GM18868 (cell line): ENCODE results near the gene OR10C1.

ENCODE experiments used
- ATAC-seq: cut with Tn5 transposase; IDR thresholded peaks from one replicate; pipeline ENCODE4 v1.9.1; 2021; ENCODE audit warnings: mild to moderate bottlenecking, moderate library complexity; ENCODE audit not compliant: unreplicated experiment

The OR10C1 gene

DNA sequence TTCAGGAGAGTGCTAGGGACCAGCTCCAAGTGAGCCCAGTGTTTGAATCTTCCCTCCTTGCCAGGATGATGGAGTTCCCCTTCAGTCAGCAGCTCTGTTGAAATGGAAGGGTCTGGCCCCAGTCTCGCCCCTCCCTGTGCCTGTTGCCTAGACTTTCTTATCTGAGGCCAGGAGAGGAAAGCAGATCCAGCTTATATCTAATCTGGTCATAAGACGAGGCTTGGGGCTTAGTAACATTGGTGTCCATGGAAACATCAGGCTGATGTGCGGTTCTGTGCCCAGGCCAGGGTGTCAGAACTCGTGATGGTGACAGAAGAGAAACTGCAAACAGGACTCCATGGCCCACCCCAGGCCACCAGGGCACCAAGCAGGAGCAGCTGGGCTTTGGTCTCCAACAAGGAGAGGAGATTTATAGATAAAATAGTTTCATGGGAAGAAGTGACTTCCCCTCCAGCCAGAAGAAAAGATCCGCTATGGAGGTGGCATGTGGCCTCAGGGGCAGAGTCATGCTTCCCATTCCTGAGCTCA is 38.9 kb downstream of the OR10C1 start:
- ATAC-seq: no peak

DNA sequence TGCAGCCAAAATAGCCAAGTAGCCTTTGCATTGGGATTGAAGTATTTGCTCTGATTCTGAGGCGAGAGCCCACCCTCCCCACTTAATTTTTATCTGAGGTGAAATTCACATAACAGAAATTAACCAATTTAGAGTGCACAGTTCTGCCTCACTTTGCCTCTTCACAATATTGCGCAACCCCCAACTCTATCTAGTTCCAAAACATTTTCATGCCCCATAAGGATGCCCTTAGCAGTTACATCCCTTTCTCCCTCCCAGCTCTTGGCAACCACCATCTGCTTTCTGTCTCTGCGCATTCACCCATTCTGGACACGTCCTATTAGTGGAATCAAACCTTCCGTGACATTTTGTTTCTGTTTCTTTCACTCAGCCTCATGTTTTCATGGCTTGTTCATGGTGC is 39.6 kb downstream of the OR10C1 start:
- no peak for ATAC-seq

DNA sequence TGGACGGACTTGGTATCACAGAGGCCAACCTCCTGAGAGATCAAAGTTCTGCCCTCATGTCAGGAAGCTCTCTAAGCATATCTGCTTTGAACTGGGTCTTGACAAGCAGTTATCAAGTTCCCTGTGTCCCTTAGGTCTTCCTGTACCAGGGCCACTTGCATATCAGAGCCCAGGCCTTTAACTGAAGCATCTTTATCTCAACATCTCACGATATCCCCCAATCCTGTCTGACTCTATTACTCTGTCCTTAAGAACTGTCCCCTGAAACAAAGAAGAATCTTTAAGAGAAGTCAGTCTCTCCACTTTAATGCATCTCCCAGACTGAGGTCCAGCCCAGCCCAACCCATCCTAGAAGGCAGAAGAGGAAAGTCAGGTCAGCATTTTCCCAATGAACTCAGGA is 40.5 kb downstream of the OR10C1 start:
- no peak for ATAC-seq

DNA sequence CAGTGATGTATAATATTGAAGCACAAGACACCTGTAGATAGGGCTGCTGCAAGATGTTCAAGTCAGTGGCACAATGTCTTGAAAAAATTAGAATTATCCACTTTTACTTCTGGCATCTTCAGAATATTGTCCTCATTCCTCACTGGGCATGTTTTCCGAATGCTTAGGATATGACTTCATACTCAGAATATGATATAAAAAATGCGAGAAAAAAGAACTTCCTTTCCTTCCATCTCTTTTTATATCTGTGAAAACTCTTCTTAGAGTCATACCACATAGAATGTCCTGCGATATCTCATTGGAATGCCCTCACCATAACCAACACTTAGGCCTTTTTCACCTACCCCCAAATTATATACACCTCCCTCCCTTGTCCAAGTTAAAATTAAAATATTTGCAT is 44.1 kb downstream of the OR10C1 start:
- no peak for ATAC-seq

DNA sequence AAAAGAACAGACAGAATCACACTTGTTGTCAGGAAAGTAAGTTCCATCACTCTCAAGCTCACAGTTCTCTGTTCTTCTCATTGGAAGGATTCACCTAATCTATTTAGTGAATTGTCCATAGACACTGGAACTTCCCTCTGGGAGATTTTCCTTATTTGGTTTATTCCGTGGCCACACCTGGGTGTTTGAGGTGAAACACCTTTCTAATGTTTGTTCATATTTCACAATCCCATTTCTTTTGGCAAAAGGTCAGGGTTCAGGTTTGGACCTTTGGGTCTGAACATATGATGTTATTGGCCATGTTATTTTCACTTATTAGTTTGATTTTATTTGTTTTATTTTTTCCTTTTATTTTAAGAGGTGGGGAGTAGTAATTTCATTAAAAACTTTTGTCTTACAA is 44.6 kb downstream of the OR10C1 start:
- ATAC-seq: no peak

DNA sequence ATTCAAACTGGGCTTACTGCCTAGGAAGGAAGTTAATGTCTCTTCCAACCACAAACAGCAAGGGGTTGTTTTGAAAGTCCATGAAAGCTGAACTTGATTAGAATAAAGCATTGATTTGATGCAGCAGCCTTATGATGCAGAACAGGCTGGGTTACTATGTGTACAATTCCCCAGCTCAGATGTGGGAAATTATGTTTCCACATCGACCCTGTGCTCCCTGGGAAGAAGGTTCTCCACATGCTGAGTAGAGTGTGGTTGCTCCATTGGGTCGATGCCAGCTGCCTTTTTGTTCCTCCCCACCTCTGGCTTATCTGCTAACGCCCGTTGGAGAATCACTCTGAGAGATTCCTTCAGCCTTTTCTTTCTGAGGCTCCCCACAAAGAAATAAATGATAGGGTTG is 47.5 kb downstream of the OR10C1 start:
- no peak for ATAC-seq

DNA sequence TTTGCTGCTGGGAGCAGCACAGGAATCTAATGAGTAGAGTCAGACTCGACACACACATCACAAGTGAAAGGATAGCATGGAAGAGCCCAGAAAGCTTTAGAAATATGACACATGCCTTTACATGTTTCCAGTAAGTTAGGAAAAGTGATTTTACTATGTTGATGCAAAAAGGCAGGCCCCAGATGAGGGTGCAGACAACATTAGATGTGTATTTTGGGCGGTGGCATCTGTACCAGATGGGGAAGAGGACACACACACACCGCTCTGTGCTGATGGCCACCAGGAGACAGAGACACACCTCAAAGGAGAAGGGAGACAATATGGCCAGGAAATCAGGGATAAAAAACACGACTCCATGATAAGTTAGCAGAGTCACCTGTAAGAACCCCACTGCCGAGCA is 48.0 kb downstream of the OR10C1 start:
- ATAC-seq: no peak

DNA sequence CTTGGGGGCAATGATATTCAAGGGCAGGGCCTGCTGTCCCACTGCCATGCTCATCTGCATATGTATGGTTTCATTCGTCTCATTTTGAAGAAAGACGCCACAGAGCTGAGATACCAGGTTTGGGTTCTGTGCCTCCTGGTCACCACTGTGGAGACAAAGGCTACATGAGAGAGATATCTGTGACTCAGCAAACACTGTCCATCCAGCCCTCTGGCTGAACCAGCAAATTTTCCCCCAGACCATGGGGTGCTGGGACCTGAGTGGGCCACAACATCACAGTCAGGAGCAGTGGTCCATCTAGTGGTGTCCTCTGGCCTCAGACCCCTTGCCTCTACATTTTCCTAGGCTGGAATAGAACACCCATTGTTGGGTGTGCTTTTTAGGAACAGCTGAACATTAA is 48.6 kb downstream of the OR10C1 start, which contains the start of gene MAS1L:
Gene MAS1L, minus strand, starts transcription at position 297 of the 400 bp plus-strand sequence. Its CDS starts 54 bp downstream, at position 243.
- ATAC-seq: no peak

DNA sequence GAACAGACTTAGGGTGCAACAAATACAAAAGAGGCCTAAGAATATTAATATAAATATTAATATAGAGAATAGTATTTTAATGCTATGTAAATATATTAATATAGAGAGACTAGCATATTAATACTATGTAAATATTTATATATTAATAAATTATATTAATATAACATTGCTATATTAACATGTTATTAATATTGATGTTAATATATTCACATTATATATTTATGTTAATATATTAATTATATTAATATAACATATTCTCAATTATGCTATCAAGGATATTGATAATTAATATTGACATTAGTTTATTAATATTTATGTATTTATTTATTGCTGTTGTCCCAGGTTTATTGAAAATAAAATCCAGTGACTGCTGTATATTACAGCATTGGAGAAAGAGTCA is 49.8 kb downstream of the OR10C1 start:
- ATAC-seq: no peak

DNA sequence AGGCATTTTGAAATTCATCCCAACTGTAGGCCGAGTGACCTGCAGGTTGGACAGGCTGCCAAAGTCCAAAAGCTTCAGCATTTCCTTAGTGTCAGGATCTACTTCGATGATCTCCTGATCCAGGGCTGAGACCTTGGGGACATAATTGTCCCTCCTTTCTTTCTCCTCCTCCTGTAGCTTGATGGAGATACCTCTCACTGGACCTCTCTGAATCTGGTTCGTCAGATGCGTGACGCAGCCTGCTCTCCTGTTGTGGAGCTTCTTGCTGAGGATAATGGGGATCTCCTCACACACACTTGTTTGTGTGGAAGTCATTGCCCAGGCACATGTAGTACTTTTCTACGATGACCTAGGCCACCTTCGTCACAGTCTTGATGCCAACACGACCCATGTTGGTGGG is 50.2 kb downstream of the OR10C1 start:
- ATAC-seq: no peak

DNA sequence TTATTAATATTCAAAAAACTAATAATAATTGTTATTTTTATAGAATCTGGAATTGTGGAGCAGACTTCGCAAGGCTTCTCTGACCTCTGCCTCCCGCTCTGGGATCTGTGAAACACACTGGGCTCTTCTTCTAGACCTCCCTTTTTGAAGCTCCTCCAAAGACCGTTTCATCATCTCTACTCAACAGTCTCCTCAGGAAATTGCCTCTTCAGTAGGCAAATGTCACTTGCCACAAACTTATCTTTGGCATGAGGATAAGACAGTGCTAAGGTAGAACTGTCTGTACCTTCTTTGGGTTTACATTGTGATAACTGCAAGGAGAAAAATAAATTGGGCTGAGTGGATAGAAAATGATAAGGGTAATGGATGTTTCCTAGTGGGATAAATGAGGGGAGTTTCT is 50.9 kb downstream of the OR10C1 start:
- ATAC-seq: no peak

DNA sequence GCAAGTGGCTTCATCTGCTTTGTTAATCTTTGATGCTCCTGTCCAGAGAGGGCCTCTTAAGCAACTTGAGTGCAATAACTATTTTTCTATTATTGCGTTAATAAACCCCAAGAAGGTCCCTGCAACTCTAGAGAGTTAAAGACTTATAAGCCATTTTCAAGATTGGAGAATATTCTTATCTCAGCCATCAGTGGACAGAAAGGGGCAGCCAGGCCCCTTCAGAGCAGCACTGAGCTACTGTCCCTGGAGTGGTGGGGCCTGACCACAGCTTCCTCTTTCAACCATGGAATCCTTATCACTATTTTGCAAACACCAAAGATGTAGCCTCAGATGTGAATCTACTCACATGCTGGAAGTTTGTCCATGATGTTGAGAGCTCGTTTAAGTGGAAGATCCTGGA is 51.4 kb downstream of the OR10C1 start:
- no peak for ATAC-seq
